NOMO-1 treated with dmso at 0.1 percent for 144 hours (cell line): ENCODE data around the gene HAND2.

ENCODE experiments used
- DNase-seq: peaks from one replicate; lab custom pipeline; 2025; ENCODE audit not compliant: unreplicated experiment; lab: John Stamatoyannopoulos, UW

HAND2 gene

GRCh38 chr4:173503330-173504180 lies 26.5 kb downstream of the HAND2 start:
- peak; percentile 2 for DNase-seq

- no peak for DNase-seq
Observed at GRCh38 chr4:173502282-173502681, 27.7 kb downstream of the HAND2 start.

DNA sequence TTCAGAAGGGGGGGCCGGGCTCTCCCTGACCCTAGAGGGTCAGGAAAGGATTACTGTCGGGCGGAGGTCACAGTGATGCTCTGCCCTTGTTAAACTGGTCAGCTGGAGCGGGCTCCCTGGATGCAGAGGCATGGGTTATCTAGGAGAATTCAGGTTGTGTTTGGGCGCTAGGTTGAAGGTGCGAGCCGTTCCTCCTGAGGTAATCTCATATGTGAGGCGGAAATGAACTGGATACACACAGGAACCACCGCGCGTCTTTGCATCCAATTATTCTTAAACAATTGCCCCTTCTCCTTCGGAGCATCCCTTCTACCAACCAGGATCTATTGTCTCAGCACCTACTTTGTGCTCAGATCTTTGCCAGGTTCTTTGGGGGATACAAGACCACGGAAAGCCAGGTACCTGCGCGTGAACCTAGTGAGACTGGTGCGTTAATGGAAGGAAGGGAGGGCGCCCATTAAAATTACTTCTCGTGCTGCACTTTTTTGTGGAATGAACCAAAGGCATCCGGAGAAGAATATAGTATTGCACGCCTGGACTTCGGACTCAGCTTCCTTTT lies 28.4 kb downstream of the HAND2 start:
- DNase-seq, result no peak

- no peak for DNase-seq
Observed at GRCh38 chr4:173500841-173501591, 29.0 kb downstream of the HAND2 start.

- DNase-seq, result no peak
Observed at GRCh38 chr4:173499658-173500535, 30.1 kb downstream of the HAND2 start.

GRCh38 chr4:173498771-173499170 lies 31.3 kb downstream of the HAND2 start:
- DNase-seq, result no peak

DNA sequence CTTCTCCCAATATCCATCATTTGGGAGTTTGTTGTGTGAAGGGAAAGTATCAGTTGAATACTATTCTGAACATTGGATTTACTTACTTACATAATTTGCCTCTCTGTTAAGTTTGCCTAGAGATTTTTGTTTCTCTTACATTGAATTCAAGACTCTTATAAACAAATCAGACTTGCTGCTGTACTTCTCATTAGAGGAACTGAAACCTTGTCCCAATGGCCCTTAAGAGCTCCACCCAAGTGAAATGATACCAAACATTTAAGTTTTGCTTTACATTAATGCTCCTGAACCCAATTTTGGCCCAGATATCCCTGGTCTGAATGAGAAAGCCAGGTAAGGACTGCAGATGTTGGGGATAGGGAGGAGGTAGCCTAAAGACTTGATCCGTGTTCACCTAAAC lies 32.0 kb downstream of the HAND2 start:
- peak; percentile 53 for DNase-seq

GRCh38 chr4:173494013-173494970 lies 35.7 kb downstream of the HAND2 start:
- peak; percentile 61 for DNase-seq

GRCh38 chr4:173493041-173493440 lies 37.0 kb downstream of the HAND2 start:
- no peak for DNase-seq

DNA sequence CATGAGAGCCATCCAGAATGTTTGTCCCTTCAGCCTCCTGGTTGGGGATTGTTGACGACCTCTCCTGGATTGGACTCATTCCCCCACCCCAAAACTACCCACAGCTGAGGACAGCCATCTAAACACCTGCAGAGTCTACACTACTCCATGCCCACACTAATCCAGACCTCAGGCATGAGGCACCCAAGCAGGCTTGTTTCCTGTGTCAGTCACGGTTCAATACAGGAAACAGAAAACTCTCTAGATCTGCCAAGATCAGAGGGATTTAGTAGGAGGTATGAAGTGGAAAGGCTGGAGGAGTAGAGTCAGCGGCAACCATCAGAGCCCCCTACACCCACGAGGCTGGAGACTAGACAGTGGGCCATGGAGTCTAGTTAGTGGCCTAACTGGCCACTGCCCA lies 37.7 kb downstream of the HAND2 start:
- DNase-seq, result no peak

DNA sequence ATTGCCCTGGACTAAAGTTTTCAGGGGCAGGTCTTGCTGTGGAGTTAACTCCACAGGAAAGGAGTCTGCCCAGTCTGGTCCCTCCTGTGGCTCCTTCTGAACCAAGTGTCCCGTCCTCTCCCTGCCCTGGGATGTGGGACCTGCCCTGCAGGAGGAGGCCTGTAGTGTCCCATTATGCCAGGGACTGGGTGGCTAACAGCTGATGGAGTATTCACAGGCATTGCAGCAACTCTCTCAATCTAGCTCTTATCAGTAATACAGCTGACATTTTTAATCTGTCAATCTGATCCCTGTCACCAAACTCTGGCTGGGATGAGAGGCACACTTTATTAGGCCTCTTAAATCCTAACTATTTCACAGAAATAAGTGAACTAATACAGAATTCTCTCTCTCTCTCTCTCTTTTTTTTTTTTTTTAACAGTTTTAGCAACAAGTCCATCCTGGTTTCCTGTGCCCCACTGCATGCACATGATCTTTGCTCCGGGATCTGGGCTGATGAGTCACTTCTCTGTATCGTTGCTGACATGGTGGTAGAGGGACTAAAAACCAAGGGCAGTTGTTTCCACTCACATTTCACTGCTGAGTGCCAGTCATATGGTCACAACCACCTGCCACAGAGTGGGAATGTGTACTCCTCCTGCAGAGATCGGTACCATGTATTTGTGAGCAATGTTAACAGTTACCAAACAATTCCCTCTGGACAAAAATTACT lies 39.1 kb downstream of the HAND2 start:
- peak; percentile 7 for DNase-seq

GRCh38 chr4:173490256-173490655 lies 39.8 kb downstream of the HAND2 start:
- peak; percentile 69 for DNase-seq

GRCh38 chr4:173489514-173489913 lies 40.5 kb downstream of the HAND2 start:
- DNase-seq, result no peak

DNA sequence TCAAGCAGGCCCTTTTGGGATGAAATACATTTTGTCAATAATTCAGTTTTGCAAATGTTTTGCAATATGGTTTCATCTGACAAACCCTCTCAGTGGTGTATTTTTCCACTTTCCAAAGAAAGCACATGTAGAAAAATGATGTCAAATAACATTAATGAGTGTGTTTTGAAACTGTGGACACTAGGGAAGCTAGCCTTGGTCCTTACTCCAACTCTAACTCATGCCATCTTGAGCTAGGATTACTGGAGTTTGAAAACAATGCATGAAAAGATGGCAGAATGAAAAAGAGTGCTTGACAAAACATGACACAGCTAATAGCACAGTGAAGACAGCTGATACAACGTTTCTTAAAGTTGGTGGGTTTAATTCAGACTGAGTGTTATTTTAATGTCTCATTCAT lies 41.4 kb downstream of the HAND2 start:
- no peak for DNase-seq

GRCh38 chr4:173488074-173488473 lies 42.0 kb downstream of the HAND2 start:
- DNase-seq, result no peak

- DNase-seq, result no peak
Observed at GRCh38 chr4:173486714-173487392, 43.2 kb downstream of the HAND2 start.

GRCh38 chr4:173485164-173485563 lies 44.9 kb downstream of the HAND2 start:
- DNase-seq, result no peak

GRCh38 chr4:173482330-173482931 lies 47.6 kb downstream of the HAND2 start:
- DNase-seq, result no peak
